ENCODE measurements around the gene ASTL. TPM values are rescaled to one million over a fixed set of nuclear protein-coding genes. Genes with fewer than 3 reads are reported as not detected.
"Not testable (repeated sequence)": the region's sequence is repeated elsewhere in the genome, so short reads cannot be mapped to it uniquely, and the experiment has no call there.

The ASTL gene
- total RNA-seq, 1 donor from 2014 or later: not detected

DNA sequence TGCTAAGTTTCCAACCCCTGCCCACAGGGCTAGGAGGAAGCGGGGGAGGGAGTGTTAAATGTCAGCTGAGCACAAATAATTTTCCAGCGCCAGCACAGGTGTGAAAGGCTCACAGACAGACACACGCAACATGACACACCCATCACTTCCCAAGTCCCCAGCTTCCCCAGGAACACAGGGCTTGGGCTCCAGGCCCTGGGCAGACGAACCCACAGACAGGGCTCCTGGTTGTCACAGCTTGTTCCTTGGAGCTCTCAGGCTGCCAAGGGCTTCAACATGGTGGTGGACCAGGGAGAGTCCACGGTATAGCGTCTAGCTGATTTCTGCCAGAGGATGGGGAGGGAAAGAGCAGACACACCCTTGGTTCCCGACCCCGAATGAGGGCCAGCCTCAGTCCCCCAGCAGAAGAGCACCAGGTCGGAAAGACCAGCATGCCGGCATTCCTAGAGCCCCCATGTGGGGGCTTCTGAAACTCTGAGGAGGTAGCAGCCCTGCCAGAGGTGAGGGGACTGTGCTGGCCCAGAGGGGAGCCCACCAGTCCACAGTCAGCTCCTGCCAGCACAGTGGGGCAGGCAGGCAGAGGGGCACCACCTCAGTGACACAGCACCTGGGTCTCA is 5.0 kb upstream of the ASTL start:
- Mint-ChIP-seq H3K4me3 (peak overlapping the region; percentile 49), H3K27me3 (peaks cover 21% of the 10 kb centered on the region), H3K4me1 (ENCODE audit: unreplicated experiment) (peaks cover 5% of the 10 kb centered on the region), H3K9me3 (no peaks in the 10 kb centered on the region), H3K27ac (no peak overlapping the region), H3K36me3 (no peaks in the 10 kb centered on the region)
- TF ChIP-seq, protein P1, sequence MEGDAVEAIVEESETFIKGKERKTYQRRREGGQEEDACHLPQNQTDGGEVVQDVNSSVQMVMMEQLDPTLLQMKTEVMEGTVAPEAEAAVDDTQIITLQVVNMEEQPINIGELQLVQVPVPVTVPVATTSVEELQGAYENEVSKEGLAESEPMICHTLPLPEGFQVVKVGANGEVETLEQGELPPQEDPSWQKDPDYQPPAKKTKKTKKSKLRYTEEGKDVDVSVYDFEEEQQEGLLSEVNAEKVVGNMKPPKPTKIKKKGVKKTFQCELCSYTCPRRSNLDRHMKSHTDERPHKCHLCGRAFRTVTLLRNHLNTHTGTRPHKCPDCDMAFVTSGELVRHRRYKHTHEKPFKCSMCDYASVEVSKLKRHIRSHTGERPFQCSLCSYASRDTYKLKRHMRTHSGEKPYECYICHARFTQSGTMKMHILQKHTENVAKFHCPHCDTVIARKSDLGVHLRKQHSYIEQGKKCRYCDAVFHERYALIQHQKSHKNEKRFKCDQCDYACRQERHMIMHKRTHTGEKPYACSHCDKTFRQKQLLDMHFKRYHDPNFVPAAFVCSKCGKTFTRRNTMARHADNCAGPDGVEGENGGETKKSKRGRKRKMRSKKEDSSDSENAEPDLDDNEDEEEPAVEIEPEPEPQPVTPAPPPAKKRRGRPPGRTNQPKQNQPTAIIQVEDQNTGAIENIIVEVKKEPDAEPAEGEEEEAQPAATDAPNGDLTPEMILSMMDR (conservative IDR thresholded peaks at IDR 0.05): no peak
- DNase-seq (ENCODE audit: extremely low spot score, unreplicated experiment): no peak

DNA sequence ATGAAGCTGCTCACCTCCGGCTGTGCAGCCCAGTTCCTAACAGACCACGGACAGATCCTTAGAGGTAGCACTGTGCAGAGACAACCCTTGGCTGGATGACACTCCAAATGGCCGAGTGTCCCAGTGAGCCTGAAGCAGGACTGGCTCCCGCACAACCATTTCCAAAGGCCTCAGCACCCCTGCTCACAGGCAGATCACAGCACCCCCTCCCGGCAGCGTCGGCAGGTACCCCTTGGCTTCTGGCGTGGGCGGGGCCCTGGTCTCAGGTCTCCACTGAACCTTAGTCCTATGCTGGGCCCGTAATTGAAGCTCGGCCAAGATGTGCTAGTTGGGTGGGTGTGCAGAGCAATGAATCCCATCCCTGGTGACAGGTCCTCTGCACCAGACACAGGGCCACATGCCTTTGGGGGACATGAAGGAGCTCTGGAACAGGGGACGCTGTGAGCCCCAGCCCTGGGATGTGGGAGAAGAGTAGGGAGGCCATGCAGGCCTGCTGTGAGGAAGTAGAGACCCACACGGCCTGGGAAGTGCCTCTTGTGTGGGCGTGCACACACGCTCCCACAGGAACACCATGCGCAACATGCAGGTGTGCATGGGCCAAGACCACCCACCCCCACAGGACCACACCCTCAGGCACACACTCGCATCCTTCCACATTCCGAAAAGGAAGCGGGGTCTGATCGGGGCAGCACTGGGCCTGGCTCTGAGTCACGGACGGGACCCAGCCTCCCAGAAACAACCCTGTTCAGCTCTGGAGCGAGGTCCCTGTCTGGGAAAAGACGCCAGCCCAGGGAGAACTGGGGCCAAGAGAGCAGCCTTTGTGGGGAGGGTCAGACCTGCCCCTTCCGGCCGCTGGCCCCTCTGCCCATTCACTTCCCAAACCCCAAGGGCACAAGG is 4.2 kb upstream of the ASTL start:
- peaks cover 15% of the 10 kb centered on the region for H3K27me3 Mint-ChIP-seq
- peak overlapping the region; percentile 20 for H3K4me3 Mint-ChIP-seq
- no peaks in the 10 kb centered on the region for H3K9me3 Mint-ChIP-seq
- H3K4me1 Mint-ChIP-seq (ENCODE audit: unreplicated experiment): no peaks in the 10 kb centered on the region
- no peak for DNase-seq (ENCODE audit: extremely low spot score, unreplicated experiment)
- no peaks in the 10 kb centered on the region for H3K36me3 Mint-ChIP-seq
- TF ChIP-seq, protein P1 (conservative IDR thresholded peaks at IDR 0.05): no peak
- no peak overlapping the region for H3K27ac Mint-ChIP-seq

DNA sequence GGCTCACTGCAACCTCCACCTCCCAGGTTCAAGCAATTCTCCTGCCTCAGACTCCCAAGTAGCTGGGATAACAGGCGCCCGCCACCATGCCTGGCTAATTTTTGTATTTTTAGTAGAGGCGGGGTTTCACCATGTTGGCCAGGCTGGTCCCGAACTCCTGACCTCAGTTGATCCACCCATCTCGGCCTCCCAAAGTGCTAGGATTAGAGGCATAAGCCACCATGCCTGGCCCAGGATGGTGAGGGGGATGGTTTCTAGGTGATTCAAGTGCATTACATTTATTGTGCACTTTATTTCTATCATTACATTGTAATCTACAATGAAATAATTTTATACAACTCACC is 3.3 kb upstream of the ASTL start:
- DNase-seq (ENCODE audit: extremely low spot score, unreplicated experiment); H3K27ac Mint-ChIP-seq; H3K36me3 Mint-ChIP-seq; H3K9me3 Mint-ChIP-seq; H3K4me1 Mint-ChIP-seq (ENCODE audit: unreplicated experiment); H3K27me3 Mint-ChIP-seq: not testable (repeated sequence)
- H3K4me3 Mint-ChIP-seq: peak overlapping the region; percentile 20

DNA sequence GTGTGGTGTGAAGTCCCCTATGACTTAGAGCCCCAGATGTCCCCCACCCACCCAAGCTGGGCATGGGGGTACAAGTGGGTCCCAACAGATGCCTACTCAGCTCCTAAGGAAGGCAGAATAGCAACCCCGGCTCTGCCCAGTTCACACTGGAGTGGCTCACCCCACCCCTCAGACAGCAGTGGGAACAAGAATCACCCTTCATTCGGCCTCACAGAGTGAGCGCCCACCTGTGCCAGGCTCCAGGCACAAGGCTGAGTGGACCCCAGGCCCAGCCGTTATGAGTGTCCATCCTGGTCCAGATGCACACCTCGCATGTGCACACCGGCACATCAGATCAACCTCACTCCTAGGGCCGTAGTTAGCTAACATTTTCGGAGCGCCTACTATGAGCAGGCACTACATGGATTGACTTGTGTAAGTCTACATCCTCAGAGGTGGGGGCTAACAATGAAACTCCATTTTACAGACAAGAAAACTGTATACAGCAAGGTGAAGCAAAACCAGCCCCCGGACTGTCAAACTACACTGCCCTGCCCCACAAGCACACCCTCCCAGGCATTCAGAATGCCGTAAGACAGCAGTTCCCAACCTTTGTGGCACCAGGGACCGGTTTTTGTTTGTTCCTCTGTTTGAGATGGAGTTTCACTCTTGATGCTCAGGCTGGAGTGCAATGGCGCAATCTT is 2.8 kb upstream of the ASTL start:
- DNase-seq (ENCODE audit: extremely low spot score, unreplicated experiment): no peak
- no peak overlapping the region for H3K27ac Mint-ChIP-seq
- H3K4me3 Mint-ChIP-seq: no peak overlapping the region

DNA sequence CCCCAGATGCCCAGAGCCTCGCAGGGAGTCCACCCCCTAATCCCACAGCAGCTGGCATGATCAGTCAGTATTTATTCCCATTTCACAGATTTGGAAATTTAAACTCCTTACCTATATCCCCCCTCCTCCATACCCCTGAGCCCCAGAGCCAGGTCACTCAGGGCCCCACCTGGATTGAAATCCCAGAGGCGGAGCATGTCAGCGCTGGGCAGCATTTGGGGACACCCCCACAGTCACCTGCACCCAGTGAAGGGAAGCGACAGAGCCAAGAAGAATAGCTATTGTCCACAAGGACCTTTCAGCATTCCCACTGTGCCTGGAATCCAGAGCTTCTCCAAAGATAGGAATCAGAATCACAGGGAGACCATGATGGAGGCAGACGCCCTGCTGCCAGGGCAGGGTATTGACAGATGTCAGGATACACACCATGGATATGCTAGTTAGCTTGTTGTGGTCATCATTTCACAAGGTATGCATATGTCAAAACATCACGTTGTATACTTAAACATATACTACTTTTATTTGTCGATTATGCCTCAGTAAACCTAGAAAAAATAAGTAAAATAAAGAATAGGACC is 968 bp upstream of the ASTL start:
- no peak overlapping the region for H3K4me3 Mint-ChIP-seq
- H3K36me3 Mint-ChIP-seq: no peaks in the 10 kb centered on the region
- DNase-seq (ENCODE audit: extremely low spot score, unreplicated experiment): no peak
- H3K9me3 Mint-ChIP-seq: no peaks in the 10 kb centered on the region
- peaks cover 10% of the 10 kb centered on the region for H3K27me3 Mint-ChIP-seq
- H3K27ac Mint-ChIP-seq: no peak overlapping the region
- no peaks in the 10 kb centered on the region for H3K4me1 Mint-ChIP-seq (ENCODE audit: unreplicated experiment)
- TF ChIP-seq, protein P1 (conservative IDR thresholded peaks at IDR 0.05): no peak

More for the DNA sequence above, 2.8 kb upstream of the ASTL start:
- no peaks in the 10 kb centered on the region for H3K4me1 Mint-ChIP-seq (ENCODE audit: unreplicated experiment)
- no peaks in the 10 kb centered on the region for H3K9me3 Mint-ChIP-seq
- TF ChIP-seq, protein P1 (conservative IDR thresholded peaks at IDR 0.05): no peak
- H3K27me3 Mint-ChIP-seq: peaks cover 9% of the 10 kb centered on the region
- H3K36me3 Mint-ChIP-seq: no peaks in the 10 kb centered on the region
